ENCODE data around the gene MLLT3. TPM values are rescaled to one million over a fixed set of nuclear protein-coding genes. Genes with fewer than 3 reads are reported as not detected.

Gene MLLT3
- total RNA-seq, 1 donor, result 17.4 TPM

GRCh38 chr9:20331095-20331685, 291.1 kb downstream of the MLLT3 start:
- DNase-seq (ENCODE audit: insufficient read length, low spot score, missing footprints), result no peak
- no peak overlapping the region for H3K4me2 ChIP-seq (ENCODE audit: insufficient read depth, low read length)
- H3K9me3 ChIP-seq (ENCODE audit: low read depth, low read length), result no peaks in the 10 kb centered on the region
- H3K4me3 ChIP-seq (ENCODE audit: insufficient read depth, low read length), result no peak overlapping the region
- no peaks in the 10 kb centered on the region for H3K36me3 ChIP-seq (ENCODE audit: insufficient read depth, low read length)
- H3K4me1 ChIP-seq (ENCODE audit: insufficient read depth, low read length), result no peaks in the 10 kb centered on the region
- no peak overlapping the region for H3K27ac ChIP-seq (ENCODE audit: low read depth, low read length)
- no peaks in the 10 kb centered on the region for H3K79me2 ChIP-seq (ENCODE audit: insufficient read depth, low read length)
- H3K27me3 ChIP-seq (ENCODE audit: insufficient read depth, low read length), result peaks cover 2% of the 10 kb centered on the region
- no peak overlapping the region for H2AFZ ChIP-seq (ENCODE audit: low read length)
- H4K20me1 ChIP-seq (ENCODE audit: insufficient read depth, low read length), result no peaks in the 10 kb centered on the region
- no peak for TF ChIP-seq CTCF (IDR thresholded peaks at IDR 0.05; ENCODE audit: extremely low read depth, low read depth, low read length)

- DNase-seq (ENCODE audit: insufficient read length, low spot score, missing footprints), result no peak
- H3K4me1 ChIP-seq (ENCODE audit: insufficient read depth, low read length), result no peaks in the 10 kb centered on the region
- H3K9me3 ChIP-seq (ENCODE audit: low read depth, low read length), result no peaks in the 10 kb centered on the region
- H3K79me2 ChIP-seq (ENCODE audit: insufficient read depth, low read length), result no peaks in the 10 kb centered on the region
- no peaks in the 10 kb centered on the region for H4K20me1 ChIP-seq (ENCODE audit: insufficient read depth, low read length)
- no peak overlapping the region for H2AFZ ChIP-seq (ENCODE audit: low read length)
- H3K4me3 ChIP-seq (ENCODE audit: insufficient read depth, low read length), result no peak overlapping the region
- no peak overlapping the region for H3K27ac ChIP-seq (ENCODE audit: low read depth, low read length)
- H3K4me2 ChIP-seq (ENCODE audit: insufficient read depth, low read length), result no peak overlapping the region
- TF ChIP-seq CTCF (IDR thresholded peaks at IDR 0.05; ENCODE audit: extremely low read depth, low read depth, low read length), result no peak
- H3K27me3 ChIP-seq (ENCODE audit: insufficient read depth, low read length), result peaks cover 2% of the 10 kb centered on the region
- H3K36me3 ChIP-seq (ENCODE audit: insufficient read depth, low read length), result no peaks in the 10 kb centered on the region
These were observed 291.6 kb downstream of the MLLT3 start for GRCh38 chr9:20330688-20331087.

GRCh38 chr9:20326516-20326915, 295.8 kb downstream of the MLLT3 start:
- no peak overlapping the region for H3K27ac ChIP-seq (ENCODE audit: low read depth, low read length)
- no peak overlapping the region for H3K4me2 ChIP-seq (ENCODE audit: insufficient read depth, low read length)
- H3K27me3 ChIP-seq (ENCODE audit: insufficient read depth, low read length), result peaks cover 2% of the 10 kb centered on the region
- H3K79me2 ChIP-seq (ENCODE audit: insufficient read depth, low read length), result no peaks in the 10 kb centered on the region
- H4K20me1 ChIP-seq (ENCODE audit: insufficient read depth, low read length), result no peaks in the 10 kb centered on the region
- H3K4me3 ChIP-seq (ENCODE audit: insufficient read depth, low read length), result no peak overlapping the region
- DNase-seq (ENCODE audit: insufficient read length, low spot score, missing footprints), result no peak
- H3K4me1 ChIP-seq (ENCODE audit: insufficient read depth, low read length), result no peaks in the 10 kb centered on the region
- H3K36me3 ChIP-seq (ENCODE audit: insufficient read depth, low read length), result no peaks in the 10 kb centered on the region
- H2AFZ ChIP-seq (ENCODE audit: low read length), result no peak overlapping the region
- no peak for TF ChIP-seq CTCF (IDR thresholded peaks at IDR 0.05; ENCODE audit: extremely low read depth, low read depth, low read length)
- no peaks in the 10 kb centered on the region for H3K9me3 ChIP-seq (ENCODE audit: low read depth, low read length)

- Histone ChIP-seq H3K79me2 (ENCODE audit: insufficient read depth, low read length) (no peaks in the 10 kb centered on the region), H3K9me3 (ENCODE audit: low read depth, low read length) (no peaks in the 10 kb centered on the region), H3K4me1 (ENCODE audit: insufficient read depth, low read length) (no peaks in the 10 kb centered on the region), H2AFZ (ENCODE audit: low read length) (no peak overlapping the region), H3K27me3 (ENCODE audit: insufficient read depth, low read length) (peaks cover 2% of the 10 kb centered on the region), H3K4me3 (ENCODE audit: insufficient read depth, low read length) (no peak overlapping the region), H3K4me2 (ENCODE audit: insufficient read depth, low read length) (no peak overlapping the region), H4K20me1 (ENCODE audit: insufficient read depth, low read length) (no peaks in the 10 kb centered on the region), H3K36me3 (ENCODE audit: insufficient read depth, low read length) (no peaks in the 10 kb centered on the region), H3K27ac (ENCODE audit: low read depth, low read length) (no peak overlapping the region)
- no peak for DNase-seq (ENCODE audit: insufficient read length, low spot score, missing footprints)
- TF ChIP-seq CTCF (IDR thresholded peaks at IDR 0.05; ENCODE audit: extremely low read depth, low read depth, low read length), result no peak
These were observed 297.3 kb downstream of the MLLT3 start for GRCh38 chr9:20325008-20325407.

Data from osteoblast (primary cell).